Caco-2 (cell line): ENCODE results near the gene NCMAP. TPM values are rescaled to one million over a fixed set of nuclear protein-coding genes. Genes with fewer than 3 reads are reported as not detected.

Source experiments
- BruUV-seq: library from RNA; stranded (reverse); fragments of 400-500 nt; replicated peaks from 2 replicates; lab custom pipeline; 2021; lab: Mats Ljungman, UMichigan
- CTCF ChIA-PET: fragments of 300-600 bp; sonication (Branson Sonifier 250); formaldehyde crosslinking; loops from one replicate; lab custom pipeline; 2022; ENCODE audit warnings: antibody characterized with exemption; lab: Charles Lee
- POLR2A ChIA-PET: fragments of 300-600 bp; sonication (Branson Sonifier 250); formaldehyde crosslinking; loops from one replicate; lab custom pipeline; 2022; ENCODE audit warnings: antibody characterized with exemption; lab: Charles Lee
- DNase-seq, 2 experiments: peaks; one replicate each; pipeline versions ENCODE4 v3.0.0 to v3.0.0-alpha.2; 2020 to 2022
- H3K27me3 ChIP-seq: replicated peaks from 2 replicates; pipeline ENCODE4 v1.6.0; 2011; ENCODE audit warnings: low read length; ENCODE audit not compliant: control insufficient read depth, insufficient read depth
- H3K36me3 ChIP-seq: 2 replicates; pipeline ENCODE4 v1.5.1; 2011; ENCODE audit warnings: low read length; ENCODE audit not compliant: control insufficient read depth, insufficient read depth
- H3K4me1 ChIP-seq: fragments of 250-450 bp; sonication (Bioruptor Pico); 2 replicates; pipeline ENCODE4 v1.5.1; 2020; ENCODE audit warnings: mild to moderate bottlenecking
- H3K4me3 ChIP-seq: 2 replicates; pipeline ENCODE4 v1.5.1; 2011; ENCODE audit warnings: low read depth, mild to moderate bottlenecking, control low read depth, low read length
- H3K9me3 ChIP-seq: fragments of 250-450 bp; sonication (Bioruptor Pico); 2 replicates; pipeline ENCODE4 v1.5.1; 2020; ENCODE audit warnings: mild to moderate bottlenecking, moderate library complexity
- H3K27ac Mint-ChIP-seq: one replicate; pipeline ENCODE4 v1.8.0; 2022; ENCODE audit warnings: mixed read lengths; ENCODE audit not compliant: unreplicated experiment
- H3K27me3 Mint-ChIP-seq: one replicate; pipeline ENCODE4 v1.8.0; 2022; ENCODE audit warnings: mixed read lengths; ENCODE audit not compliant: insufficient read depth, unreplicated experiment
- H3K36me3 Mint-ChIP-seq: one replicate; pipeline ENCODE4 v1.8.0; 2022; ENCODE audit warnings: mild to moderate bottlenecking, mixed read lengths; ENCODE audit not compliant: insufficient read depth, unreplicated experiment
- H3K4me1 Mint-ChIP-seq: one replicate; pipeline ENCODE4 v1.8.0; 2022; ENCODE audit warnings: low read depth, mixed read lengths; ENCODE audit not compliant: unreplicated experiment
- H3K4me3 Mint-ChIP-seq: one replicate; pipeline ENCODE4 v1.8.0; 2022; ENCODE audit warnings: mild to moderate bottlenecking, moderate library complexity, mixed read lengths; ENCODE audit not compliant: unreplicated experiment
- H3K9me3 Mint-ChIP-seq: one replicate; pipeline ENCODE4 v1.8.0; 2022; ENCODE audit warnings: mixed read lengths; ENCODE audit not compliant: unreplicated experiment
- CTCF ChIP-seq, 2 experiments: fragments of 200-600 bp in 1 of 2; IDR thresholded peaks; 1 replicate in 1 of 2; 2 replicates in 1 of 2; pipeline versions ENCODE4 v1.5.1 to v1.8.0; 2011 to 2022; ENCODE audit warnings: antibody characterized with exemption in 1 of 2, control low read depth in 1 of 2, inconsistent platforms in 1 of 2, low read depth in 1 of 2, low read length in 1 of 2, mild to moderate bottlenecking in 1 of 2, moderate library complexity in 1 of 2; ENCODE audit not compliant: insufficient read depth in 1 of 2, severe bottlenecking in 1 of 2, unreplicated experiment in 1 of 2
- intact Hi-C: fragments of 100-400 bp; cut with micrococcal nuclease; formaldehyde crosslinking; loops from one replicate; pipeline ENCODE4 v1.10.0; 2022; ENCODE audit not compliant: unreplicated experiment
- total RNA-seq: library from RNA; stranded (reverse); gene quantifications from 2 replicates; pipeline ENCODE4 v1.2.3, GENCODE V29; 2022

NCMAP gene
- total RNA-seq, 1 experiment from 2014 or later = 0.43 TPM

- no TSS peak for BruUV-seq
- no peak for DNase-seq
- no peak overlapping the region for H3K4me3 ChIP-seq
- H3K27me3 ChIP-seq = no peaks in the 10 kb centered on the region
- TF ChIP-seq CTCF (IDR thresholded peaks at IDR 0.05; ENCODE audit: insufficient read depth in 1 of 2, low read depth in 1 of 2, low read length in 1 of 2, severe bottlenecking in 1 of 2, unreplicated experiment in 1 of 2) = no peak
- ChIA-PET POLR2A (no interaction called here), CTCF (no interaction called here)
- no peaks in the 10 kb centered on the region for H3K4me1 ChIP-seq
- H3K4me3 Mint-ChIP-seq = no peak overlapping the region
- peaks cover 7% of the 10 kb centered on the region for H3K4me1 Mint-ChIP-seq
- H3K36me3 Mint-ChIP-seq = no peaks in the 10 kb centered on the region
- no peaks in the 10 kb centered on the region for H3K36me3 ChIP-seq
- intact Hi-C loops = loop anchor here (5.0 kb wide), 1 partner anchor 47 kb away; no protein-coding TSS in a partner anchor
- H3K27me3 Mint-ChIP-seq = no peaks in the 10 kb centered on the region
- no peaks in the 10 kb centered on the region for H3K9me3 Mint-ChIP-seq
- no peaks in the 10 kb centered on the region for H3K9me3 ChIP-seq
- no peak overlapping the region for H3K27ac Mint-ChIP-seq
Measured at GRCh38 chr1:24589200-24589599, 33.3 kb downstream of the NCMAP start.

GRCh38 chr1:24591781-24592180, 35.9 kb downstream of the NCMAP start:
- Mint-ChIP-seq H3K4me3 (no peak overlapping the region), H3K4me1 (peaks cover 7% of the 10 kb centered on the region), H3K36me3 (no peaks in the 10 kb centered on the region), H3K27me3 (no peaks in the 10 kb centered on the region), H3K27ac (no peak overlapping the region), H3K9me3 (no peaks in the 10 kb centered on the region)
- intact Hi-C loops = no loop called here
- H3K36me3 ChIP-seq = no peaks in the 10 kb centered on the region
- no peaks in the 10 kb centered on the region for H3K9me3 ChIP-seq
- ChIA-PET POLR2A (no interaction called here), CTCF (no interaction called here)
- DNase-seq = peak in 1 of 2 experiments; percentile 50
- H3K27me3 ChIP-seq = no peaks in the 10 kb centered on the region
- H3K4me1 ChIP-seq = no peaks in the 10 kb centered on the region
- no TSS peak for BruUV-seq
- no peak for TF ChIP-seq CTCF (IDR thresholded peaks at IDR 0.05; ENCODE audit: insufficient read depth in 1 of 2, low read depth in 1 of 2, low read length in 1 of 2, severe bottlenecking in 1 of 2, unreplicated experiment in 1 of 2)
- no peak overlapping the region for H3K4me3 ChIP-seq

- no peak for DNase-seq
- ChIA-PET POLR2A (no interaction called here), CTCF (no interaction called here)
- Histone ChIP-seq H3K27me3 (no peaks in the 10 kb centered on the region), H3K4me3 (no peak overlapping the region), H3K4me1 (no peaks in the 10 kb centered on the region), H3K9me3 (no peaks in the 10 kb centered on the region), H3K36me3 (no peaks in the 10 kb centered on the region)
- TF ChIP-seq CTCF (IDR thresholded peaks at IDR 0.05; ENCODE audit: insufficient read depth in 1 of 2, low read depth in 1 of 2, low read length in 1 of 2, severe bottlenecking in 1 of 2, unreplicated experiment in 1 of 2) = no peak
- intact Hi-C loops = no loop called here
- Mint-ChIP-seq H3K4me3 (no peak overlapping the region), H3K36me3 (no peaks in the 10 kb centered on the region), H3K4me1 (peaks cover 7% of the 10 kb centered on the region), H3K27ac (no peak overlapping the region), H3K27me3 (no peaks in the 10 kb centered on the region), H3K9me3 (no peaks in the 10 kb centered on the region)
- BruUV-seq = no TSS peak
Measured at GRCh38 chr1:24594328-24594598, 38.4 kb downstream of the NCMAP start.
